Measurements from ENCODE around the gene NEIL1. TPM values are rescaled to one million over a fixed set of nuclear protein-coding genes. Genes with fewer than 3 reads are reported as not detected.
A peak's percentile ranks its signal among the peaks of the same experiment; 100 is the strongest.

NEIL1 gene
- total RNA-seq, 2 donors from 2014 or later: 20.2 to 25.7 TPM

DNA sequence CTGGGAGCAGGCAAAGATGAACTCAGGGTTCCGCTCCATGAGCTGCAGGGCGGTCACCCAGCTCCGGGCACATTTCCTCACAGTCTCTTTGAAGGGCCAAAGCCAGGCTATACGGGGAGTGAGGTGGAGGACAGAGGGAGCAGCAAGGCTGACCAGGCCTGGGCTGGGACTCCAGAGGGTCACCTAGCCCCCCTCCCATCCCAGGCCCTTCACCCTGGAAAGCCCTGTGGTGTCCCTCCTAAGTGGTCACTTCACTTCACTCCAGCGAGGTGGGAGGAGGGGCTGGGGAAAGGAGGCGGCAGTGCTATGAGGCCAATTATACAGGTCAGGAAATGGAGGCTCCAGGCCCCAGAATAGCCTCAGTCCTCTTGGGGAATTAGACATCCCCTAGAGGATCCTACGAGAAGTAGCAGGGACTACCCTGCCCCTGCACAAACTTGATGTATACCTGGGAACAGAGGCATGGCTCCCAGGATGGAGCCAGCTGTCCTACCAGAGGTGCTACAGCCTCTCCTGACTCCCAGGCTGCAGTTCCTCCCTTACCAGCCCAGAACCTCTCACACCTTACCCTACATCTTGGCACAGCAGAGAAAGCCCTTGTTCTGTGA lies 15.9 kb downstream of the NEIL1 start:
- H3K4me3 Mint-ChIP-seq: no peak overlapping the region
- DNase-seq: no peak
- no peak overlapping the region for H3K9ac ChIP-seq (ENCODE audit: extremely low read depth, low read length, poor library complexity, severe bottlenecking)

GRCh38 chr15:75363786-75364185 lies 16.9 kb downstream of the NEIL1 start:
- H3K4me3 Mint-ChIP-seq: no peak overlapping the region
- Histone ChIP-seq H3K4me1 (ENCODE audit: control insufficient read depth, insufficient read depth, low read length) (no peaks in the 10 kb centered on the region), H3K36me3 (ENCODE audit: control insufficient read depth, insufficient read depth, low read length) (peaks cover 36% of the 10 kb centered on the region), H3K9ac (ENCODE audit: extremely low read depth, low read length, poor library complexity, severe bottlenecking) (no peak overlapping the region), H3K9me3 (ENCODE audit: control insufficient read depth, low read length) (no peaks in the 10 kb centered on the region), H3K27me3 (ENCODE audit: control insufficient read depth, insufficient read depth, low read length, poor library complexity, severe bottlenecking) (no peaks in the 10 kb centered on the region), H3K27ac (ENCODE audit: low read depth, low read length) (no peak overlapping the region), H3K4me3 (ENCODE audit: low read length) (no peak overlapping the region)
- peaks cover 31% of the 10 kb centered on the region for H3K36me3 Mint-ChIP-seq (ENCODE audit: low read depth)
- H3K27ac Mint-ChIP-seq: peak overlapping the region; percentile 30
- TF ChIP-seq CTCF (conservative IDR thresholded peaks at IDR 0.05): no peak
- H3K9me3 Mint-ChIP-seq: no peaks in the 10 kb centered on the region
- 90 to 99% methylated on average over 8 to 9 of the region's 9 CpGs for WGBS, 2 experiments (ENCODE audit: insufficient coverage in 1 of 2, insufficient read length in 1 of 2)
- no peak for DNase-seq
- H3K4me1 Mint-ChIP-seq: no peaks in the 10 kb centered on the region
- H3K27me3 Mint-ChIP-seq (ENCODE audit: insufficient read depth): no peaks in the 10 kb centered on the region

More for the DNA sequence above, 15.9 kb downstream of the NEIL1 start:
- Mint-ChIP-seq H3K9me3 (no peaks in the 10 kb centered on the region), H3K27me3 (ENCODE audit: insufficient read depth) (no peaks in the 10 kb centered on the region), H3K4me1 (no peaks in the 10 kb centered on the region), H3K36me3 (ENCODE audit: low read depth) (peaks cover 38% of the 10 kb centered on the region), H3K27ac (no peak overlapping the region)
- peak; percentile 43 for TF ChIP-seq CTCF (conservative IDR thresholded peaks at IDR 0.05)
- Histone ChIP-seq H3K36me3 (ENCODE audit: control insufficient read depth, insufficient read depth, low read length) (peaks cover 43% of the 10 kb centered on the region), H3K27ac (ENCODE audit: low read depth, low read length) (no peak overlapping the region), H3K27me3 (ENCODE audit: control insufficient read depth, insufficient read depth, low read length, poor library complexity, severe bottlenecking) (no peaks in the 10 kb centered on the region), H3K4me3 (ENCODE audit: low read length) (no peak overlapping the region), H3K9me3 (ENCODE audit: control insufficient read depth, low read length) (no peaks in the 10 kb centered on the region), H3K4me1 (ENCODE audit: control insufficient read depth, insufficient read depth, low read length) (no peaks in the 10 kb centered on the region)
- 89 to 90% methylated on average over 5 to 7 of the region's 7 CpGs for WGBS, 2 experiments (ENCODE audit: insufficient coverage in 1 of 2, insufficient read length in 1 of 2)

GRCh38 chr15:75364881-75365280 lies 18.0 kb downstream of the NEIL1 start:
- TF ChIP-seq CTCF (conservative IDR thresholded peaks at IDR 0.05): no peak
- H3K9ac ChIP-seq (ENCODE audit: extremely low read depth, low read length, poor library complexity, severe bottlenecking): no peak overlapping the region
- no peaks in the 10 kb centered on the region for H3K27me3 ChIP-seq (ENCODE audit: control insufficient read depth, insufficient read depth, low read length, poor library complexity, severe bottlenecking)
- Mint-ChIP-seq H3K27me3 (ENCODE audit: insufficient read depth) (no peaks in the 10 kb centered on the region), H3K4me1 (peaks cover 9% of the 10 kb centered on the region), H3K36me3 (ENCODE audit: low read depth) (peaks cover 29% of the 10 kb centered on the region), H3K4me3 (no peak overlapping the region), H3K27ac (no peak overlapping the region), H3K9me3 (no peaks in the 10 kb centered on the region)
- H3K4me1 ChIP-seq (ENCODE audit: control insufficient read depth, insufficient read depth, low read length): no peaks in the 10 kb centered on the region
- no peak overlapping the region for H3K27ac ChIP-seq (ENCODE audit: low read depth, low read length)
- H3K36me3 ChIP-seq (ENCODE audit: control insufficient read depth, insufficient read depth, low read length): peaks cover 38% of the 10 kb centered on the region
- no peak overlapping the region for H3K4me3 ChIP-seq (ENCODE audit: low read length)
- no peaks in the 10 kb centered on the region for H3K9me3 ChIP-seq (ENCODE audit: control insufficient read depth, low read length)
- DNase-seq: no peak
- WGBS, 2 experiments (ENCODE audit: insufficient coverage in 1 of 2, insufficient read length in 1 of 2): 95 to 96% methylated on average over 4 to 6 of the region's 6 CpGs

All from endodermal cell (in vitro differentiated cells).